CD14-positive monocyte (primary cell): ENCODE measurements around the gene KSR1. TPM values are rescaled to one million over a fixed set of nuclear protein-coding genes. Genes with fewer than 3 reads are reported as not detected.
A peak's percentile ranks its signal among the peaks of the same experiment; 100 is the strongest.

Source experiments
- DNase-seq, 3 donors: peaks; one replicate each; pipeline ENCODE4 v3.0.0-alpha.2; 2011 to 2022
- H2AFZ ChIP-seq: 2 replicates; pipeline ENCODE4 v1.6.0; 2012; ENCODE audit warnings: mild to moderate bottlenecking, low read depth, low read length, inconsistent platforms; ENCODE audit not compliant: insufficient read depth, poor library complexity, severe bottlenecking
- H3K27ac ChIP-seq, 2 donors: 1 replicate in 1 of 2; 2 replicates in 1 of 2; pipeline ENCODE4 v1.5.1; 2012 to 2013; ENCODE audit warnings: low read length in 2 of 2, control low read depth in 1 of 2, inconsistent platforms in 1 of 2, low read depth in 1 of 2, mild to moderate bottlenecking in 1 of 2
- H3K27me3 ChIP-seq, 2 donors: one replicate each; pipeline versions ENCODE4 v1.6.0 to v1.6.1; 2011 to 2013; ENCODE audit warnings: low read length in 2 of 2; ENCODE audit not compliant: control insufficient read depth in 2 of 2, insufficient read depth in 2 of 2
- H3K36me3 ChIP-seq, 2 donors: replicated peaks in 1 of 2; 1 replicate in 1 of 2; 2 replicates in 1 of 2; pipeline versions ENCODE4 v1.5.1 to v1.6.1; 2012 to 2013; ENCODE audit warnings: low read length in 2 of 2, control low read depth in 1 of 2, inconsistent platforms in 1 of 2, mild to moderate bottlenecking in 1 of 2; ENCODE audit not compliant: insufficient read depth in 2 of 2, control insufficient read depth in 1 of 2
- H3K4me1 ChIP-seq, 2 donors: 1 replicate in 1 of 2; 2 replicates in 1 of 2; pipeline versions ENCODE4 v1.5.1 to v1.6.1; 2012 to 2013; ENCODE audit warnings: low read length in 2 of 2, control low read depth in 1 of 2, inconsistent platforms in 1 of 2, mild to moderate bottlenecking in 1 of 2, moderate library complexity in 1 of 2; ENCODE audit not compliant: insufficient read depth in 2 of 2, control insufficient read depth in 1 of 2
- H3K4me2 ChIP-seq: replicated peaks from 2 replicates; pipeline ENCODE3; 2012; ENCODE audit warnings: low read length, moderate library complexity, mild to moderate bottlenecking; ENCODE audit not compliant: poor library complexity, severe bottlenecking; ENCODE audit errors: extremely low read depth
- H3K4me3 ChIP-seq, 3 experiments: fragments of 200-600 bp in 1 of 3; sonication (generic) in 1 of 3; replicated peaks in 1 of 3; 1 replicate in 2 of 3; 2 replicates in 1 of 3; pipeline ENCODE4 v1.5.1; 2011 to 2013; ENCODE audit warnings: low read length in 3 of 3, mild to moderate bottlenecking in 3 of 3, control low read depth in 2 of 3, low read depth in 2 of 3, inconsistent platforms in 1 of 3, moderate library complexity in 1 of 3
- H3K79me2 ChIP-seq: 2 replicates; pipeline ENCODE4 v1.6.0; 2012; ENCODE audit warnings: mild to moderate bottlenecking, control low read depth, inconsistent platforms, low read length, moderate library complexity; ENCODE audit not compliant: insufficient read depth
- H3K9ac ChIP-seq: 2 replicates; pipeline ENCODE4 v1.6.0; 2017; ENCODE audit warnings: low read length, mild to moderate bottlenecking; ENCODE audit not compliant: insufficient read depth, poor library complexity, severe bottlenecking
- H3K9me3 ChIP-seq, 2 donors: replicated peaks in 1 of 2; 1 replicate in 1 of 2; 2 replicates in 1 of 2; pipeline versions ENCODE4 v1.5.1 to v1.6.1; 2012 to 2013; ENCODE audit warnings: low read length in 2 of 2, control low read depth in 1 of 2; ENCODE audit not compliant: control insufficient read depth in 1 of 2, insufficient read depth in 1 of 2
- H4K20me1 ChIP-seq: 2 replicates; pipeline ENCODE4 v1.6.0; 2012; ENCODE audit warnings: mild to moderate bottlenecking, low read length, control low read depth, moderate library complexity; ENCODE audit not compliant: insufficient read depth
- H3K27ac Mint-ChIP-seq, 7 donors: one replicate each; pipeline ENCODE4 v1.8.0; 2020; ENCODE audit warnings: mild to moderate bottlenecking in 7 of 7, mixed read lengths in 7 of 7, moderate library complexity in 6 of 7, inconsistent platforms in 2 of 7
- H3K27me3 Mint-ChIP-seq, 3 donors: one replicate each; pipeline ENCODE4 v1.8.0; 2021 to 2022; ENCODE audit warnings: low read depth in 3 of 3, mild to moderate bottlenecking in 3 of 3, mixed read lengths in 3 of 3, moderate library complexity in 3 of 3, inconsistent platforms in 1 of 3
- H3K36me3 Mint-ChIP-seq, 2 donors: one replicate each; pipeline ENCODE4 v1.8.0; 2020; ENCODE audit warnings: mixed read lengths in 2 of 2, inconsistent platforms in 1 of 2, mild to moderate bottlenecking in 1 of 2
- H3K4me1 Mint-ChIP-seq: one replicate; pipeline ENCODE4 v1.8.0; 2020; ENCODE audit warnings: mild to moderate bottlenecking, mixed read lengths
- H3K4me3 Mint-ChIP-seq, 2 donors: one replicate each; pipeline ENCODE4 v1.8.0; 2020; ENCODE audit warnings: mild to moderate bottlenecking in 2 of 2, mixed read lengths in 2 of 2, moderate library complexity in 1 of 2
- H3K9me3 Mint-ChIP-seq, 7 donors: one replicate each; pipeline ENCODE4 v1.8.0; 2020 to 2022; ENCODE audit warnings: mixed read lengths in 7 of 7, mild to moderate bottlenecking in 6 of 7, moderate library complexity in 6 of 7, inconsistent platforms in 2 of 7
- WGBS: methylation state at CpG from one replicate; pipeline ENCODE4 v1.1.5; 2013; ENCODE audit warnings: missing lambda C conversion rate; ENCODE audit not compliant: insufficient coverage; 5-methylcytosine and 5-hydroxymethylcytosine counted together
- intact Hi-C, 2 donors: fragments of 100-400 bp; cut with micrococcal nuclease; formaldehyde crosslinking; loops; one replicate each; pipeline versions ENCODE4 v1.15.0 to v1.15.1; 2023
- polyA plus RNA-seq, 3 donors: library from polyadenylated mRNA; depleted of rRNA in 1 of 3; unstranded in 2 of 3; stranded (reverse) in 1 of 3; fragments of 300-500 nt in 2 of 3; fragments of >200 nt in 1 of 3; fragmentation: Illumina TruSeq in 2 of 3; gene quantifications; 1 replicate in 2 of 3; 2 replicates in 1 of 3; pipeline ENCODE4 v1.2.3, GENCODE V29; 2012 to 2021
- TF ChIP-seq, protein P1 (sequence below): fragments of 200-600 bp; IDR thresholded peaks from one replicate; pipeline ENCODE4 v1.8.0; 2022; ENCODE audit warnings: antibody characterized with exemption, mild to moderate bottlenecking

The KSR1 gene
- polyA plus RNA-seq, 3 donors: 1.2 to 111 (median 4.2) TPM

DNA sequence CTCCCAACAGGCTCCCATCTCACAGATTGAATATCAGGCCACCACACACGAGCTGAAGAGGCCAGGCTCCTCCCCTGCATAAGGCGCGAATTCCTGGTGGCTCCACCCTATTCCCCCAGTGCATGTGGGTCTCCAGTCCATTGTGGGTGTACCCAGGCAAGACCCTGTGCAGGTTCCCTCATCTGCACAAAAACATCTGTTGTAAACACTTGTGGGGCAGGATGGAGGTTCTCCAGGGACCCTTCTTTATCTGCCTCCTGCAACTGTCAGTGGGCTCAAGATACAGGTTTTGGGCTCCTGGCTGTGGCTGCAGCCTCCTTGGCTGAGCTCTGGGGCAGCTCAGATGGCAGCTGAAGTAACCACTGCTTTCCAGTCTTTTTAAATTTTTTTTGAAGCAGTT, 157.2 kb downstream of the KSR1 start:
- Mint-ChIP-seq H3K36me3 (peaks cover 91 to 95% of the 10 kb centered on the region in 2 donors), H3K9me3 (no peaks in the 10 kb centered on the region), H3K27ac (peak overlapping the region in 1 of 7 donors; percentile 17), H3K4me3 (no peak overlapping the region), H3K27me3 (peaks cover 0 to 2% (median 2%) of the 10 kb centered on the region in 3 donors), H3K4me1 (no peaks in the 10 kb centered on the region)
- no CpG with 5 or more reads among the region's 3 CpGs for WGBS
- no peak overlapping the region for H3K4me2 ChIP-seq
- no peak for DNase-seq
- no peaks in the 10 kb centered on the region for H3K9me3 ChIP-seq
- no peaks in the 10 kb centered on the region for H3K27me3 ChIP-seq
- H3K27ac ChIP-seq: no peak overlapping the region
- H4K20me1 ChIP-seq: peaks cover 26% of the 10 kb centered on the region
- no peak overlapping the region for H3K9ac ChIP-seq
- H3K79me2 ChIP-seq: no peaks in the 10 kb centered on the region
- H3K36me3 ChIP-seq: peaks cover 97 to 99% of the 10 kb centered on the region in 2 donors
- TF ChIP-seq, protein P1, sequence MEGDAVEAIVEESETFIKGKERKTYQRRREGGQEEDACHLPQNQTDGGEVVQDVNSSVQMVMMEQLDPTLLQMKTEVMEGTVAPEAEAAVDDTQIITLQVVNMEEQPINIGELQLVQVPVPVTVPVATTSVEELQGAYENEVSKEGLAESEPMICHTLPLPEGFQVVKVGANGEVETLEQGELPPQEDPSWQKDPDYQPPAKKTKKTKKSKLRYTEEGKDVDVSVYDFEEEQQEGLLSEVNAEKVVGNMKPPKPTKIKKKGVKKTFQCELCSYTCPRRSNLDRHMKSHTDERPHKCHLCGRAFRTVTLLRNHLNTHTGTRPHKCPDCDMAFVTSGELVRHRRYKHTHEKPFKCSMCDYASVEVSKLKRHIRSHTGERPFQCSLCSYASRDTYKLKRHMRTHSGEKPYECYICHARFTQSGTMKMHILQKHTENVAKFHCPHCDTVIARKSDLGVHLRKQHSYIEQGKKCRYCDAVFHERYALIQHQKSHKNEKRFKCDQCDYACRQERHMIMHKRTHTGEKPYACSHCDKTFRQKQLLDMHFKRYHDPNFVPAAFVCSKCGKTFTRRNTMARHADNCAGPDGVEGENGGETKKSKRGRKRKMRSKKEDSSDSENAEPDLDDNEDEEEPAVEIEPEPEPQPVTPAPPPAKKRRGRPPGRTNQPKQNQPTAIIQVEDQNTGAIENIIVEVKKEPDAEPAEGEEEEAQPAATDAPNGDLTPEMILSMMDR: no peak
- no peaks in the 10 kb centered on the region for H3K4me1 ChIP-seq
- intact Hi-C loops: no loop called here
- no peak overlapping the region for H2AFZ ChIP-seq
- no peak overlapping the region for H3K4me3 ChIP-seq

DNA sequence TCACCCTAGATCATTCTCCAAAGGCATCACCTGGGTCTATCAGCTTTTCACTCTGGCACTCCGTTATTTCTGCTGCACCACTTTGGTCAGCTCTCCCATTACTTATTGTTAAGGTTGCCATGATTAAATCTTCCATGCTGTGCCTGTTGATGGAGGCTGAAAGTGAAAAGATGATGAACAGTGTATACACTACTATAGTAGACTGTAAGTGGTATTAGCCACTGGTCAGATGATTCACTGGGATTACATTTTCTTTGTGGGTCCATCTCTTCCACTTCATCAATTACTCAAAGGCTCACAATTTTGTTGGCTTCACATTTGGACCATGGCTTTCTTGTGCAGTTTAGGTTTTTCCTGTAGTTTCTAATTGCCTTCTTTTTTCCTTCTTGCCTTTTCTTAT, 158.9 kb downstream of the KSR1 start:
- intact Hi-C loops: no loop called here
- Mint-ChIP-seq H3K27ac (no peak overlapping the region), H3K9me3 (no peaks in the 10 kb centered on the region), H3K36me3 (peaks cover 87 to 96% of the 10 kb centered on the region in 2 donors), H3K27me3 (peaks cover 0 to 2% (median 0%) of the 10 kb centered on the region in 3 donors), H3K4me3 (no peak overlapping the region), H3K4me1 (no peaks in the 10 kb centered on the region)
- Histone ChIP-seq H3K4me1 (no peaks in the 10 kb centered on the region), H3K9me3 (no peaks in the 10 kb centered on the region), H3K36me3 (peaks cover 93 to 97% of the 10 kb centered on the region in 2 donors), H3K27ac (no peak overlapping the region), H3K4me2 (no peak overlapping the region), H3K4me3 (no peak overlapping the region), H4K20me1 (peaks cover 12% of the 10 kb centered on the region), H3K27me3 (no peaks in the 10 kb centered on the region), H2AFZ (no peak overlapping the region), H3K79me2 (no peaks in the 10 kb centered on the region), H3K9ac (no peak overlapping the region)
- TF ChIP-seq, protein P1: no peak
- no peak for DNase-seq
- WGBS: no CpG with 5 or more reads among the region's 1 CpG
